HG03571 (cell line): ENCODE data around the gene UEVLD.
A peak's percentile ranks its signal among the peaks of the same experiment; 100 is the strongest.

Experiments used
- ATAC-seq: cut with Tn5 transposase; IDR thresholded peaks from one replicate; pipeline ENCODE4 v1.9.1; 2021; ENCODE audit not compliant: unreplicated experiment

UEVLD gene

GRCh38 chr11:18590571-18590970 lies 2.0 kb upstream of the UEVLD start:
- no peak for ATAC-seq

GRCh38 chr11:18581825-18582224 lies 6.7 kb downstream of the UEVLD start:
- no peak for ATAC-seq

- ATAC-seq = no peak
Measured at GRCh38 chr11:18580113-18580766, 8.3 kb downstream of the UEVLD start.

- peak; percentile 48 for ATAC-seq
Measured at GRCh38 chr11:18578975-18579598, 9.4 kb downstream of the UEVLD start.

GRCh38 chr11:18575361-18575760 lies 13.2 kb downstream of the UEVLD start:
- no peak for ATAC-seq

GRCh38 chr11:18567081-18567480 lies 21.5 kb downstream of the UEVLD start:
- no peak for ATAC-seq

GRCh38 chr11:18566406-18566805 lies 22.1 kb downstream of the UEVLD start:
- ATAC-seq = no peak

GRCh38 chr11:18564149-18564548 lies 24.4 kb downstream of the UEVLD start:
- no peak for ATAC-seq

- no peak for ATAC-seq
Measured at GRCh38 chr11:18563090-18563730, 25.3 kb downstream of the UEVLD start.

GRCh38 chr11:18548001-18548400 lies 40.5 kb downstream of the UEVLD start:
- ATAC-seq = no peak

GRCh38 chr11:18540207-18541009 lies 48.1 kb downstream of the UEVLD start:
- no peak for ATAC-seq

- ATAC-seq = no peak
Measured at GRCh38 chr11:18536209-18536608, 52.3 kb downstream of the UEVLD start.

GRCh38 chr11:18534245-18534644 lies 54.3 kb downstream of the UEVLD start:
- no peak for ATAC-seq

GRCh38 chr11:18533365-18533764 lies 55.2 kb downstream of the UEVLD start:
- no peak for ATAC-seq

- ATAC-seq = no peak
Measured at GRCh38 chr11:18527512-18527911, 61.0 kb downstream of the UEVLD start.

- peak; percentile 94 for ATAC-seq
Measured at GRCh38 chr11:18526521-18527296, 61.8 kb downstream of the UEVLD start, which contains the start of gene TSG101. TSG101 (minus strand) TSS chr11:18526942; CDS start chr11:18526816, 126 bp downstream.

GRCh38 chr11:18526130-18526520 lies 62.4 kb downstream of the UEVLD start:
- ATAC-seq = no peak

GRCh38 chr11:18524248-18524647 lies 64.3 kb downstream of the UEVLD start:
- no peak for ATAC-seq

- ATAC-seq = no peak
Measured at GRCh38 chr11:18523084-18523483, 65.5 kb downstream of the UEVLD start.

GRCh38 chr11:18522388-18522787 lies 66.1 kb downstream of the UEVLD start:
- no peak for ATAC-seq

- no peak for ATAC-seq
Measured at GRCh38 chr11:18521122-18521521, 67.4 kb downstream of the UEVLD start.
